Measurements from ENCODE around the gene FAM210A.

The FAM210A gene

GRCh38 chr18:13641551-13642439 is 84.6 kb downstream of the FAM210A start:
- H3K27ac ChIP-seq (ENCODE audit: low read depth, low read length): peak overlapping the region; percentile 44
- no peaks in the 10 kb centered on the region for H3K27me3 ChIP-seq (ENCODE audit: control insufficient read depth in 1 of 2, insufficient read depth in 2 of 2, low read length in 2 of 2)
- H3K4me1 ChIP-seq (ENCODE audit: insufficient read depth, low read length): peaks cover 4% of the 10 kb centered on the region
- H3K9me3 ChIP-seq (ENCODE audit: low read length): no peaks in the 10 kb centered on the region
- peak overlapping the region; percentile 20 for H3K9ac ChIP-seq (ENCODE audit: low read length)
- peak overlapping the region; percentile 30 to 34 for H3K4me3 ChIP-seq (ENCODE audit: low read depth in 1 of 2, low read length in 2 of 2)
- peaks cover 7% of the 10 kb centered on the region for H3K36me3 ChIP-seq (ENCODE audit: insufficient read depth, low read length)

DNA sequence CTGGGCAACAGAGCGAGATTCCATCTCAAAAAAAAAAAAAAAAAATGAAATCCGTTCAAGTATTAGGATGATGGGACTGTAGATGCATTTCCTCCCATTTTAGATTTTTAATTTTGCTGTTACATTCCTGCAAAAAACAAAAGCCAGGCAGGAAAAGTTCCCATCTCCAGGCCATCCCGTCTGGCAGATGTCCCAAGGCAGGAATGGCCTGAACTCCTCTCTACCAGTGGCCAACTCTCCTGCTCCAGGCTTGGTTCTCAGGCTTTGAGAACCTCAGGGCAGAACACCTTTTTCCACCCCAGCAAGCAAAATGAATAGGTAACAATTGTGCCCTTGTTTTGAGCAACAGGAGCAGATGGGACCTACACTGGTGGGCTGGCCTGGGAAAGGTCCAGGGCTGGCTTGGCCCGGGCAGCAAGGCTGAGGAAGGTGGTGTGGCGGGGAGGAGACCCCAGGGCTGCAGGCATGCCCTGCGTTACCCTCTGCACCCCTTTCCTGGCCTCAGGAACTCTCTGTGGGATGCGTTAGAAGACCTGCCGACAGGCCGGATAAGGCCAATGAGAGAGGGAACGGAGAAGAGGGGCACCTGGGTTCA is 86.0 kb downstream of the FAM210A start:
- Histone ChIP-seq H3K4me3 (ENCODE audit: low read depth in 1 of 2, low read length in 2 of 2) (no peak overlapping the region), H3K4me1 (ENCODE audit: insufficient read depth, low read length) (peaks cover 4% of the 10 kb centered on the region), H3K27ac (ENCODE audit: low read depth, low read length) (no peak overlapping the region), H3K9me3 (ENCODE audit: low read length) (no peaks in the 10 kb centered on the region), H3K36me3 (ENCODE audit: insufficient read depth, low read length) (peaks cover 3% of the 10 kb centered on the region), H3K9ac (ENCODE audit: low read length) (no peak overlapping the region), H3K27me3 (ENCODE audit: control insufficient read depth in 1 of 2, insufficient read depth in 2 of 2, low read length in 2 of 2) (no peaks in the 10 kb centered on the region)

- Histone ChIP-seq H3K27ac (ENCODE audit: low read depth, low read length) (no peak overlapping the region), H3K4me1 (ENCODE audit: insufficient read depth, low read length) (peaks cover 8% of the 10 kb centered on the region), H3K27me3 (ENCODE audit: control insufficient read depth in 1 of 2, insufficient read depth in 2 of 2, low read length in 2 of 2) (no peaks in the 10 kb centered on the region), H3K4me3 (ENCODE audit: low read depth in 1 of 2, low read length in 2 of 2) (no peak overlapping the region), H3K9ac (ENCODE audit: low read length) (no peak overlapping the region), H3K36me3 (ENCODE audit: insufficient read depth, low read length) (no peaks in the 10 kb centered on the region), H3K9me3 (ENCODE audit: low read length) (no peaks in the 10 kb centered on the region)
These were observed 87.4 kb downstream of the FAM210A start for GRCh38 chr18:13638719-13639595.

- Histone ChIP-seq H3K9me3 (ENCODE audit: low read length) (no peaks in the 10 kb centered on the region), H3K4me1 (ENCODE audit: insufficient read depth, low read length) (peaks cover 5% of the 10 kb centered on the region), H3K36me3 (ENCODE audit: insufficient read depth, low read length) (no peaks in the 10 kb centered on the region), H3K4me3 (ENCODE audit: low read depth in 1 of 2, low read length in 2 of 2) (no peak overlapping the region), H3K9ac (ENCODE audit: low read length) (no peak overlapping the region), H3K27me3 (ENCODE audit: control insufficient read depth in 1 of 2, insufficient read depth in 2 of 2, low read length in 2 of 2) (no peaks in the 10 kb centered on the region), H3K27ac (ENCODE audit: low read depth, low read length) (no peak overlapping the region)
These were observed 91.3 kb downstream of the FAM210A start for GRCh38 chr18:13635046-13635445.

DNA sequence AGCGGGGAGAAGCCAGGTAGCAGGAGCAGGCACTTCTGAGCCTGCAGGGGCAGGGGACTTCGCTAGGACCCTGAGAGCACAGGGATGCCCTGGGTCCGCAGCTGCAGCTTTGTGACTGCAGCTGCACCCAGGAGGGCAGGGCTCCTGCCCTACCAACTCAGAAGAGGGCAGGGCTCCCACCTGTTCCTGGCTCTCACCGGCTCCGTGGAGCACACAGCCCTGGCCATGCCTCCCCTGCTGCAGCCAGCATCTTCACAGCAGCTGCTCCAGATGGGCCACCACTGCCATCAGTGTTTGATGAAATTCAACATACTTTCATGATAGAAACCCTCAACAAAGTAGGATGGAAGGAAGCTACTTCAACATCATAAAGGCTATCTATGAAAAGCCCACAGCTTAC is 92.7 kb downstream of the FAM210A start:
- H3K36me3 ChIP-seq (ENCODE audit: insufficient read depth, low read length): no peaks in the 10 kb centered on the region
- H3K27ac ChIP-seq (ENCODE audit: low read depth, low read length): no peak overlapping the region
- peaks cover 10% of the 10 kb centered on the region for H3K4me1 ChIP-seq (ENCODE audit: insufficient read depth, low read length)
- no peak overlapping the region for H3K9ac ChIP-seq (ENCODE audit: low read length)
- H3K27me3 ChIP-seq (ENCODE audit: control insufficient read depth in 1 of 2, insufficient read depth in 2 of 2, low read length in 2 of 2): no peaks in the 10 kb centered on the region
- H3K9me3 ChIP-seq (ENCODE audit: low read length): no peaks in the 10 kb centered on the region
- no peak overlapping the region for H3K4me3 ChIP-seq (ENCODE audit: low read depth in 1 of 2, low read length in 2 of 2)

DNA sequence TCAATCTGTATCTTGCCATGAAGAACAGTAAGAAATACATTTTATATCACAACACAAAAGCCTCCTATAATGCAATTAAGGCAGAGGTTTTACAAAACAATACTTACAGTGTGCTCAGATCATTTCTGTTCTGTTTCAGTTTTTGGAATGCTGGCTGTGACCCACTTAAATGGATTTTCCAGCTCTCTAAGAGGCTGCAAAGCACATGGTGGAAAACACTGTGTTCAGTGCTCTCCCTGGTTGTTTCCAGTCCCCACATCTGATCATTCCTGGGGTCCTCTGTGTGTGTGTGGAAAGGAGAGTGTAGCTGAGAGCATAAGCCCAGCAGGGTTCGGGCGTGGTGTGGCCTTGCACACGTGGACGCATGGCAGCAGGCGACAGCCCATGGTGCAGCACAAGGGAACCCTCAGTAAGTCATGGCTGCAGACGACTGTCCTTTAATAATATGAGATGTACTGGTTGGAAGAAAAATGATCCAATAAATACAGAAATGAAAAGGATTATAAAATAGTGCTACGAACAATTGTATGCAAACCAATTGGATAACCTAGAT is 95.6 kb downstream of the FAM210A start:
- no peak overlapping the region for H3K9ac ChIP-seq (ENCODE audit: low read length)
- H3K4me1 ChIP-seq (ENCODE audit: insufficient read depth, low read length): peaks cover 10% of the 10 kb centered on the region
- no peaks in the 10 kb centered on the region for H3K27me3 ChIP-seq (ENCODE audit: control insufficient read depth in 1 of 2, insufficient read depth in 2 of 2, low read length in 2 of 2)
- no peaks in the 10 kb centered on the region for H3K9me3 ChIP-seq (ENCODE audit: low read length)
- no peaks in the 10 kb centered on the region for H3K36me3 ChIP-seq (ENCODE audit: insufficient read depth, low read length)
- H3K4me3 ChIP-seq (ENCODE audit: low read depth in 1 of 2, low read length in 2 of 2): no peak overlapping the region
- no peak overlapping the region for H3K27ac ChIP-seq (ENCODE audit: low read depth, low read length)

- no peak overlapping the region for H3K9ac ChIP-seq (ENCODE audit: low read length)
These were observed 96.3 kb downstream of the FAM210A start for GRCh38 chr18:13629841-13630715.

GRCh38 chr18:13628211-13628610 is 98.1 kb downstream of the FAM210A start:
- no peak overlapping the region for H3K9ac ChIP-seq (ENCODE audit: low read length)
- no peak overlapping the region for H3K4me3 ChIP-seq (ENCODE audit: low read depth in 1 of 2, low read length in 2 of 2)
- no peaks in the 10 kb centered on the region for H3K9me3 ChIP-seq (ENCODE audit: low read length)
- no peak overlapping the region for H3K27ac ChIP-seq (ENCODE audit: low read depth, low read length)
- H3K36me3 ChIP-seq (ENCODE audit: insufficient read depth, low read length): no peaks in the 10 kb centered on the region
- H3K27me3 ChIP-seq (ENCODE audit: control insufficient read depth in 1 of 2, insufficient read depth in 2 of 2, low read length in 2 of 2): no peaks in the 10 kb centered on the region
- peaks cover 5% of the 10 kb centered on the region for H3K4me1 ChIP-seq (ENCODE audit: insufficient read depth, low read length)

More at GRCh38 chr18:13629841-13630715, 96.3 kb downstream of the FAM210A start:
- no peak overlapping the region for H3K4me3 ChIP-seq (ENCODE audit: low read depth in 1 of 2, low read length in 2 of 2)
- no peaks in the 10 kb centered on the region for H3K27me3 ChIP-seq (ENCODE audit: control insufficient read depth in 1 of 2, insufficient read depth in 2 of 2, low read length in 2 of 2)
- no peaks in the 10 kb centered on the region for H3K36me3 ChIP-seq (ENCODE audit: insufficient read depth, low read length)
- H3K27ac ChIP-seq (ENCODE audit: low read depth, low read length): peak overlapping the region; percentile 1
- H3K4me1 ChIP-seq (ENCODE audit: insufficient read depth, low read length): peaks cover 9% of the 10 kb centered on the region
- no peaks in the 10 kb centered on the region for H3K9me3 ChIP-seq (ENCODE audit: low read length)

DNA sequence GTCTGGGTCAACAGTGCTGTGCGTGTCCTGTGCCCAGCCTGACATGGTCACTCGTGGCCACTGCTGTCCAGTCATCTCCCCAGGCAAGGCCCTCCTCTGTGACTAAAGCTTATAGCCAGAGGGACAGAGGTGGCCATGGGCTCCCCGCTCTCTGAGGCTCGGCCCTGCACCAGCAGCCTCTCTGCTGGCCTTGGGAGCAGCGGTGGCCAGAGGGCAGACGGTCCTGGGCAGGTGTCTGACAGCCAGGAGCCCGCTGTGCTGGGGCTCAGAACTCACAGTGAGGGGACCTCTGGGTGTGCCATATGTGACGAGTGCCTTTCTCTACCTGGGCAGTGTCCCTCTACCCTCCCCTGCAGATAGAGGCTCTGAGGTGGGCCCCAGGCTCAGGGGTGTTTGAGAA is 98.7 kb downstream of the FAM210A start:
- Histone ChIP-seq H3K9ac (ENCODE audit: low read length) (no peak overlapping the region), H3K4me1 (ENCODE audit: insufficient read depth, low read length) (peaks cover 5% of the 10 kb centered on the region), H3K36me3 (ENCODE audit: insufficient read depth, low read length) (no peaks in the 10 kb centered on the region)

DNA sequence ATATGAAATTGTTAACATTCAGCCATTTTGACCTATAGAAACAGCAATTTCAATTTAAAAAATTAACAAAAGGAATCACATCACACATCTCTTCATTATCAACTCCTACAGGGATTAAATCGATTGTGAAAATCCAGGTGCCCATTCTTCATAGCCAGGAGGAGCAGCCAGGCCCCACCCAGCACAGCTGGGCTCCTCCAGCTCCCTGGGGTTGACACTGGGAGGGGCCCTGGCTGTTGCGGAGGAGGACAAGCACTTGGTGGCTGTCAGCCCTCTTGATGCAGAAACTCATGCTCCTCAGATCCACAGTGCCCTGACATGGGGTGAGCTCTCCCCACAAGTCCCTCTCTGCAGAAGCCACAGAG is 99.8 kb downstream of the FAM210A start:
- H3K4me1 ChIP-seq (ENCODE audit: insufficient read depth, low read length): peaks cover 5% of the 10 kb centered on the region
- no peaks in the 10 kb centered on the region for H3K27me3 ChIP-seq (ENCODE audit: control insufficient read depth in 1 of 2, insufficient read depth in 2 of 2, low read length in 2 of 2)
- H3K36me3 ChIP-seq (ENCODE audit: insufficient read depth, low read length): no peaks in the 10 kb centered on the region
- no peaks in the 10 kb centered on the region for H3K9me3 ChIP-seq (ENCODE audit: low read length)
- H3K9ac ChIP-seq (ENCODE audit: low read length): no peak overlapping the region
- no peak overlapping the region for H3K4me3 ChIP-seq (ENCODE audit: low read depth in 1 of 2, low read length in 2 of 2)
- H3K27ac ChIP-seq (ENCODE audit: low read depth, low read length): no peak overlapping the region

More for the DNA sequence above, 98.7 kb downstream of the FAM210A start:
- H3K27me3 ChIP-seq (ENCODE audit: control insufficient read depth in 1 of 2, insufficient read depth in 2 of 2, low read length in 2 of 2): no peaks in the 10 kb centered on the region
- H3K9me3 ChIP-seq (ENCODE audit: low read length): no peaks in the 10 kb centered on the region
- H3K4me3 ChIP-seq (ENCODE audit: low read depth in 1 of 2, low read length in 2 of 2): no peak overlapping the region
- no peak overlapping the region for H3K27ac ChIP-seq (ENCODE audit: low read depth, low read length)
